Activated T-cell treated with anti-CD3 and anti-CD28 coated beads, Interleukin-2, amount 50 U/mL, for 48 hours (primary cell): ENCODE data around the gene ZNF195.
"Not testable (repeated sequence)": the region's sequence is repeated elsewhere in the genome, so short reads cannot be mapped to it uniquely, and the experiment has no call there.

ENCODE experiments used
- DNase-seq, 2 experiments: peaks; one replicate each; pipeline ENCODE4 v3.0.0-alpha.2; 2020

Gene ZNF195

GRCh38 chr11:3346587-3346986 is 32.4 kb downstream of the ZNF195 start:
- no peak for DNase-seq

GRCh38 chr11:3345736-3346135 is 33.2 kb downstream of the ZNF195 start:
- DNase-seq, result no peak

- no peak for DNase-seq
These were observed 34.4 kb downstream of the ZNF195 start for GRCh38 chr11:3344327-3345174.

DNA sequence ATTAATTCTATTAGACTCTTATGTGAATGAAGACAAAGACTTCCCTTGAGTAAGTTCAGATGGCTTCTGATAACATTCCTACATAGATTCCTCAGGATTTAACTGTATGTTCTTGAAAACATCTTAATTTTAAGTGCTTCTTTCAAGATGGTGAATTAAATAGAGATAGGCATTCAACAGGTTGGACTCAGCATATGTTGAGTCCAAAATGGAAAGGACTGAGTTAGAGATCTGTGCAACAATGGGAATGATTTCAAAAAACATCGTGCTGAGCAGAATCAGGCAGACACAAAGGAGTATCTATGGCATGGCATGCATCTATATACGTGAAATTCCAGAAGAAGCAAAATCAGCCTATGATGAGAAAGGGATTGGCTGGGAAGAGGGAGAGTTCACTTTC is 36.2 kb downstream of the ZNF195 start:
- no peak for DNase-seq

GRCh38 chr11:3341298-3341697 is 37.6 kb downstream of the ZNF195 start:
- peak; percentile 82 to 84 for DNase-seq

DNA sequence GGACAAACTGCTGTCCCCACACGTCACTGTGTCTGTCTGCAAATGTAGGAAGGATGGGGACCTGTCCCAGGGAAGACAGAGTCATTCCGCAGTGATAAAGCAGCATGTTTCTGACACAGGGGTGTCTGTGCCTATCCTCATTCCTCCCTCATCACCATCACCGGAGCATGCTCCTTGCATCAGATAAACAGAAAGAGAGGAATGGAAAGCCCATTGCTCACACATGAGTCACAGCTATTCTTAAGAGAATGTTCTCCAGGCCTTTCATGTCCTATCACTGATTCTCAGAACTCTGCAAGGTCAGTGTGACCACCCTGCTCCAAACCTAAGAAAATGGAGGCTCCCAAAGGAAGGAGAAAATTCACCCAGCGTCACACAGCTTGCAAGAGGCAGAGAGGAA is 38.9 kb downstream of the ZNF195 start:
- DNase-seq, result no peak

- no peak for DNase-seq
These were observed 39.7 kb downstream of the ZNF195 start for GRCh38 chr11:3339340-3339624.

DNA sequence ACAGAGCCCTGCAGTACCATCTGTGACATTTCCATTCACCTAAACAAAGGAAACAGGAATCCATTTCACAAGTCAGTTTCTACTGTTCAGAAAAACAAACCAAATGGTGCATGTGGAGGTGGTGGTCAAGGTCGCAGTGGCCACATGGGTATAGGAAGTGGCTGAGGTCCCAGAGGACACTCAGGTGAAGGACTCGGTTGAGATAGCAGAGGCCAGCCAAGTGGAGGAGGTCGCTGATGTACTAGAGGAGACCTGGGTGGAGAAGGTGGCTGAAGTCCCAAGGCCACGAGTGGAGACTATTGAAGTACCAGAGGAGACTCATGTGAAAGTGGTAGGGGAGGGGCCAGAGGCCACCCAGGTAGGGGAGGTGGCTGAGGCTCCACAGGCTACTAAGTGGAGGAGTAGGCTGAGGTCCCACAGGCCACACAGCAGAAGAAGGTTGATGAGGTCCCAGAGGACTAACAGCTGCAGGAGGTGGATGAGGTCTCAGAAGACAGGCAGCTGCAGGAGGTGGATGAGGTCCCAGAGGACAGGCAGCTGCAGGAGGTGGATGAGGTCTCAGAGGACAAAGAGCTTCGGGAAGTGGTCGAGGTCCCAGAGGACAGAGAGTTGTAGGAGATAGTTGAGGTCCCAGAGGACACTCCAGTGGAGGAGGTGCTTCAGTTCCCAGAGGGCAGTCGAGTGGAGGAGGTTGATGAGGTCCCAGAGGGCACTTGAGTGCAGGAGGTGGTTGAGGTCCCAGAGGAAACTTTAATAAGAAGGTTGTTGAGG is 40.2 kb downstream of the ZNF195 start:
- DNase-seq, result no peak

DNA sequence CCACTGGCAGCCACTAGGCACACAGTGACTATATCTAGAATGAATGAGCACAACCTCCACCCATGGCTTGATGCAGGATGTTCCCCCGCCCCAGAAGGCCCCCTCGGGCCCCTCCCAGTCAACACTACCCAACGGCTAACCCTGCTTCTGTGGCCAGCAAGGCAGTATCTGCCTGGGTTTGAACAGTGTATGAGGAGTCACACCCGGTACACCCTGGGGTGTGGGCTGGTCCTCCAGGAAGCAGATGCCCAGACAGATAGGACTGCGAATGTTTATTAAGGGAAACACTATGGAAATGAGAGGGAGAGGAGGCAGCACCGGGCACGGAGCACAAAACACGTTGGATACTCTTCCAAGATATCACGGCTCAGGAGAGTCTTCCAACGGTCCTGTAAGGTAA is 42.5 kb downstream of the ZNF195 start:
- not testable (repeated sequence) for DNase-seq

- DNase-seq, result not testable (repeated sequence)
These were observed 45.8 kb downstream of the ZNF195 start for GRCh38 chr11:3333157-3333556.

- not testable (repeated sequence) for DNase-seq
These were observed 47.9 kb downstream of the ZNF195 start for GRCh38 chr11:3331078-3331477.

- not testable (repeated sequence) for DNase-seq
These were observed 48.9 kb downstream of the ZNF195 start for GRCh38 chr11:3330064-3330463.

DNA sequence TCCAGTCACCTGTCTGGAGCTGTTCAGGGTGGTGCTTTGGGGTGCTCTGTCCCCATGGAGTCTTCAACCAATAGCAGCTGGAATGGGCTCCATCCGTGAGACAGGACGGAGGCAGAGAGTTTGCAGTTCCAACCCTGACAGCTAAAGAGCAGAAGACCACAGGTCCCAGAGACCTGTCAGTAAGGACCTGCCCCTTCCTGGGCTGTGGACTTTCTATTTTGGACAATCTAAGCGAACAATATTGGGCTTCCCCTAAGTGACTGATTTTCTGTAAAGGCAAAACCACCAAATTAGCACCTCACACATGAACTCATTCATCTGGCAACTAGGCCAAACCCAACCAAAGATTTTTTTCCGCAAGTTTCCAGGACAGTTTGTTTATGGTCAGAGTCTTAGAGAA is 50.4 kb downstream of the ZNF195 start:
- DNase-seq, result not testable (repeated sequence)

- not testable (repeated sequence) for DNase-seq
These were observed 52.5 kb downstream of the ZNF195 start for GRCh38 chr11:3326450-3326849.

- DNase-seq, result not testable (repeated sequence)
These were observed 54.2 kb downstream of the ZNF195 start for GRCh38 chr11:3324724-3325123.
